CD4-positive, alpha-beta T cell treated with Interleukin-17A for 1 hour (primary cell): ENCODE results near the gene SLC9A8.
A peak's percentile ranks its signal among the peaks of the same experiment; 100 is the strongest.
"Not testable (repeated sequence)": the region's sequence is repeated elsewhere in the genome, so short reads cannot be mapped to it uniquely, and the experiment has no call there.

Experiments used
- DNase-seq: peaks from one replicate; pipeline ENCODE4 v3.0.0-alpha.2; 2020

SLC9A8 gene

GRCh38 chr20:49882171-49882970, 69.7 kb downstream of the SLC9A8 start:
- no peak for DNase-seq

- no peak for DNase-seq
These were observed 70.7 kb downstream of the SLC9A8 start for GRCh38 chr20:49883246-49883802.

- DNase-seq = no peak
These were observed 73.1 kb downstream of the SLC9A8 start for GRCh38 chr20:49885558-49886332.

GRCh38 chr20:49886571-49887213, 74.1 kb downstream of the SLC9A8 start:
- DNase-seq = no peak

GRCh38 chr20:49887251-49888211, 74.9 kb downstream of the SLC9A8 start:
- no peak for DNase-seq

GRCh38 chr20:49888212-49889000, 75.8 kb downstream of the SLC9A8 start:
- peak; percentile 59 for DNase-seq

GRCh38 chr20:49889001-49889934, 76.6 kb downstream of the SLC9A8 start:
- DNase-seq = no peak

GRCh38 chr20:49889935-49890333, 77.3 kb downstream of the SLC9A8 start:
- DNase-seq = no peak

GRCh38 chr20:49890471-49891361, 78.1 kb downstream of the SLC9A8 start:
- DNase-seq = no peak

GRCh38 chr20:49891476-49892110, 79.0 kb downstream of the SLC9A8 start:
- DNase-seq = no peak

- no peak for DNase-seq
These were observed 79.6 kb downstream of the SLC9A8 start for GRCh38 chr20:49892260-49892659.

GRCh38 chr20:49892817-49893216, 80.2 kb downstream of the SLC9A8 start:
- no peak for DNase-seq

GRCh38 chr20:49893242-49894072, 80.8 kb downstream of the SLC9A8 start:
- DNase-seq = no peak

GRCh38 chr20:49894073-49894470, 81.4 kb downstream of the SLC9A8 start:
- DNase-seq = peak; percentile 20

- not testable (repeated sequence) for DNase-seq
These were observed 83.0 kb downstream of the SLC9A8 start for GRCh38 chr20:49895474-49896093.

GRCh38 chr20:49896204-49896603, 83.6 kb downstream of the SLC9A8 start:
- no peak for DNase-seq
